Measurements from ENCODE around the gene RBM4B.

The RBM4B gene

DNA sequence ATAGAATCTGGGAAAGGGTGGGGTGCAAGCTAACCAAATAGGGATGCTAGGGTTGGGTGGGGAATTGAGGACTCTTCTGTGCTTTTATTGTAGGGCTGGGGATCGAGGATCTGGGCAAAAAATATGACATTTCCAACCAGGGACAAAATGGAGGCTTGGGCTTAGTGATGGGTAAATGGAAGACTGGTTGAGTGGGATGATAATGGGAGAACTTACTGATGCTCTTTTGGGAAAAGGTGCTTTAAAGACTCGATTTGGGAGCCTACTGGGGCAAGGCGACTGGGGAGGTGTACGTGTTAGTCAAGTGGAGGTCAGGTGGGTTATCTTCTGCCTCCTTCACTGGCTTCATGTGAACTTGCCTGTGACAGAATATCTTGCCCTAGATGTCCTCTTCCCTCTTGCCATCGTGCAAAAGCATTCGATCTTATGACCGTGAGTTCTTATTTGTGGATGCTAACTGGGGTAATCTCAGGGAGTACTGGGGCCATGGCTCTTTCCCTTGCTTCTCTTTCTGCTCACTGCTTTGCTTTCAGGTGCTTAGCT lies 49.6 kb downstream of the RBM4B start:
- no peak for DNase-seq (ENCODE audit: low read depth, low spot score)
- TF ChIP-seq, protein P1, sequence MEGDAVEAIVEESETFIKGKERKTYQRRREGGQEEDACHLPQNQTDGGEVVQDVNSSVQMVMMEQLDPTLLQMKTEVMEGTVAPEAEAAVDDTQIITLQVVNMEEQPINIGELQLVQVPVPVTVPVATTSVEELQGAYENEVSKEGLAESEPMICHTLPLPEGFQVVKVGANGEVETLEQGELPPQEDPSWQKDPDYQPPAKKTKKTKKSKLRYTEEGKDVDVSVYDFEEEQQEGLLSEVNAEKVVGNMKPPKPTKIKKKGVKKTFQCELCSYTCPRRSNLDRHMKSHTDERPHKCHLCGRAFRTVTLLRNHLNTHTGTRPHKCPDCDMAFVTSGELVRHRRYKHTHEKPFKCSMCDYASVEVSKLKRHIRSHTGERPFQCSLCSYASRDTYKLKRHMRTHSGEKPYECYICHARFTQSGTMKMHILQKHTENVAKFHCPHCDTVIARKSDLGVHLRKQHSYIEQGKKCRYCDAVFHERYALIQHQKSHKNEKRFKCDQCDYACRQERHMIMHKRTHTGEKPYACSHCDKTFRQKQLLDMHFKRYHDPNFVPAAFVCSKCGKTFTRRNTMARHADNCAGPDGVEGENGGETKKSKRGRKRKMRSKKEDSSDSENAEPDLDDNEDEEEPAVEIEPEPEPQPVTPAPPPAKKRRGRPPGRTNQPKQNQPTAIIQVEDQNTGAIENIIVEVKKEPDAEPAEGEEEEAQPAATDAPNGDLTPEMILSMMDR (IDR thresholded peaks at IDR 0.05; ENCODE audit: low read depth, low read length): no peak
- in situ Hi-C loops (cut with HindIII; ENCODE audit: low sequenced_read_pairs): no loop called here
- no peak overlapping the region for H3K4me3 ChIP-seq (ENCODE audit: low read depth, low read length)

DNA sequence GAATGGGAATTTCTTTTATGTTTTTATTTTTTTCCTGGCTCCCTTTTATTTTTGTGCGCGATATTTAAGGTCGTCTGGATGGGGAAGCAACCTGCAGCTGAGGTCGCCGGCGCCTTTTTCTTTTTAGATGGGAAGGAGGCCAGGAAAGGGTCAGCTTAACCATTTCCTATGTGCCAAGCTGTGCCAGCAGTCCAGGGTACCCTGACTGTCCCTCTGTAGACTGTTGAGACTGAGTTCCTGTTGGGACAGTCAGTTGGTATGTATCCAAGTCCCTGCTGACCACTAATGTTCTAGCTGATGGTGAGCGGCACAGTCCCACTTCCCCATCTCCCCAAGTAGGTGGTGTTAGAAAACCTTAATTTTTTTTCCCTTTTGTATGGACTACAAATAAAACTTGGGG lies 50.8 kb downstream of the RBM4B start:
- in situ Hi-C loops (cut with HindIII; ENCODE audit: low sequenced_read_pairs): no loop called here
- TF ChIP-seq, protein P1 (IDR thresholded peaks at IDR 0.05; ENCODE audit: low read depth, low read length): no peak

DNA sequence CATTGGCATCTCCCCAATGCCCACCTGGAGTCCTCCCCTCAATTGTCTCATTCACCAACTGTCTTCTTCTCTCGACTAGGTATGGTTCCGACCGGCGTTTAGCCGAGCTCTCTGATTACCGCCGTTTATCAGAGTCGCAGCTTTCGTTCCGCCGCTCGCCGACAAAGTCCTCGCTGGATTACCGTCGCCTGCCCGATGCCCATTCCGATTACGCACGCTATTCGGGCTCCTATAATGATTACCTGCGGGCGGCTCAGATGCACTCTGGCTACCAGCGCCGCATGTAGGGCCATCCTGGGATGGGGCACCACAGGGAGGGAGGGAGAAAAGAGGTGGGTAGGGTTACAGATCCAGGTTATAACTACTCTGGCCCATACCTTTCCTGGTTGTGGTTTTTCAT lies 51.3 kb downstream of the RBM4B start:
- no peak overlapping the region for H3K4me3 ChIP-seq (ENCODE audit: low read depth, low read length)
- TF ChIP-seq, protein P1 (IDR thresholded peaks at IDR 0.05; ENCODE audit: low read depth, low read length): no peak
- no peak for DNase-seq (ENCODE audit: low read depth, low spot score)
- in situ Hi-C loops (cut with HindIII; ENCODE audit: low sequenced_read_pairs): no loop called here

More for the DNA sequence above, 50.8 kb downstream of the RBM4B start:
- H3K4me3 ChIP-seq (ENCODE audit: low read depth, low read length): no peak overlapping the region
- DNase-seq (ENCODE audit: low read depth, low spot score): no peak

DNA sequence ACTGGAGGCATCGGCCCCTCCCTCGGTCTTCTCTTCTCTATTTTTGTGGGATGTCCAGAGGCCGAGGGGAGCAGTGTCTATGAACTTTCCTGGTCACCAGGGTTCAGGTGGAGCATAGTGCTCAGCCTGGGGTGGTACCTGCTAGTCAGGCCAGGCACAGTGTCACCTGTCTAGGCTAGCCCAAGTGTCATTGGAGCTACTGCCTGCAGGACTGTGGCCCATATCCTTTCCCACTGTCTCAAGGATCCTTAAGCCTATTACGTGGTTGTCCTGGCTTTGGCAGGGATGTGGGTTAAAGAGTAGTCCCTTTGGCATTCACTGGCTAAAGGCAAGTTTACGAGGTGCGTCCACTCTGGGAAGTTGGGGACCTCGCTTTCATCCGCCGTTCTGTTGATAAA lies 51.9 kb downstream of the RBM4B start:
- no peak for DNase-seq (ENCODE audit: low read depth, low spot score)
- TF ChIP-seq, protein P1 (IDR thresholded peaks at IDR 0.05; ENCODE audit: low read depth, low read length): no peak
- in situ Hi-C loops (cut with HindIII; ENCODE audit: low sequenced_read_pairs): no loop called here
- H3K4me3 ChIP-seq (ENCODE audit: low read depth, low read length): no peak overlapping the region

DNA sequence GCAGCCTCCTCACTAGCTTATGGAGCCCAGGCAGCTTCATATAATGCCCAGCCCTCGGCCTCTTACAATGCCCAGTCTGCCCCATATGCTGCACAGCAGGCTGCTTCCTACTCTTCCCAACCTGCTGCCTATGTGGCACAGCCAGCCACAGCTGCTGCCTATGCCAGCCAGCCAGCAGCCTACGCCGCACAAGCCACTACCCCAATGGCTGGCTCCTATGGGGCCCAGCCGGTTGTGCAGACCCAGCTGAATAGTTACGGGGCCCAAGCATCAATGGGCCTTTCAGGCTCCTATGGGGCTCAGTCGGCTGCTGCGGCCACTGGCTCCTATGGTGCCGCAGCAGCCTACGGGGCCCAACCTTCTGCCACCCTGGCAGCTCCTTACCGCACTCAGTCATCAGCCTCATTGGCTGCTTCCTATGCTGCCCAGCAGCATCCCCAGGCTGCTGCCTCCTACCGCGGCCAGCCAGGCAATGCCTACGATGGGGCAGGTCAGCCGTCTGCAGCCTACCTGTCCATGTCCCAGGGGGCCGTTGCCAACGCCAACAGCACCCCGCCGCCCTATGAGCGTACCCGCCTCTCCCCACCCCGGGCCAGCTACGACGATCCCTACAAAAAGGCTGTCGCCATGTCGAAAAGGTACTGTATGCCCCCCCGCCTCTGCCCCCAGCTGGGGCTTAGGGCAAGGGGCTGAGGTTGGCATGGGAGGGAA lies 52.5 kb downstream of the RBM4B start:
- DNase-seq (ENCODE audit: low read depth, low spot score): no peak
- TF ChIP-seq, protein P1 (IDR thresholded peaks at IDR 0.05; ENCODE audit: low read depth, low read length): no peak
- H3K4me3 ChIP-seq (ENCODE audit: low read depth, low read length): no peak overlapping the region
- in situ Hi-C loops (cut with HindIII; ENCODE audit: low sequenced_read_pairs): no loop called here

DNA sequence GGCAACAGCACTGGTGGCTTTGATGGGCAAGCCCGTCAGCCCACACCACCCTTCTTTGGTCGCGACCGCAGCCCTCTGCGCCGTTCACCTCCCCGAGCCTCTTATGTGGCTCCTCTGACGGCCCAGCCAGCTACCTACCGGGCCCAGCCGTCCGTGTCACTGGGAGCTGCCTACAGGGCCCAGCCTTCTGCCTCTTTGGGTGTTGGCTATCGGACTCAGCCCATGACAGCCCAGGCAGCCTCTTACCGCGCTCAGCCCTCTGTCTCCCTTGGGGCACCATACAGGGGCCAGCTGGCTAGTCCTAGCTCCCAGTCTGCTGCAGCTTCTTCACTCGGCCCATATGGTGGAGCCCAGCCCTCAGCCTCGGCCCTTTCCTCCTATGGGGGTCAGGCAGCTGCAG lies 53.2 kb downstream of the RBM4B start:
- TF ChIP-seq, protein P1 (IDR thresholded peaks at IDR 0.05; ENCODE audit: low read depth, low read length): no peak
- no peak for DNase-seq (ENCODE audit: low read depth, low spot score)
- in situ Hi-C loops (cut with HindIII; ENCODE audit: low sequenced_read_pairs): no loop called here
- no peak overlapping the region for H3K4me3 ChIP-seq (ENCODE audit: low read depth, low read length)
